PFSK-1 (cell line): ENCODE data around the gene PNMT.

Experiments
- POLR2AphosphoS5 ChIP-seq: IDR thresholded peaks from 2 replicates; pipeline ENCODE4 v1.6.1; 2012; ENCODE audit warnings: low read depth, mild to moderate bottlenecking, control low read depth, low read length, moderate library complexity
- REST ChIP-seq, 2 experiments: IDR thresholded peaks; 2 replicates each; pipeline versions ENCODE4 v1.6.1 to v1.8.0; 2011 to 2012; ENCODE audit warnings: low read depth in 2 of 2, low read length in 2 of 2, control low read depth in 1 of 2, inconsistent platforms in 1 of 2, mild to moderate bottlenecking in 1 of 2, moderate library complexity in 1 of 2; ENCODE audit not compliant: insufficient read depth in 1 of 2
- SIN3A ChIP-seq: IDR thresholded peaks from 2 replicates; pipeline ENCODE4 v1.6.1; 2012; ENCODE audit warnings: mild to moderate bottlenecking, low read length, moderate library complexity, borderline replicate concordance; ENCODE audit not compliant: insufficient read depth
- TAF1 ChIP-seq: IDR thresholded peaks from 2 replicates; pipeline ENCODE4 v1.6.1; 2012; ENCODE audit warnings: low read length, control low read depth, borderline replicate concordance; ENCODE audit not compliant: insufficient read depth

DNA sequence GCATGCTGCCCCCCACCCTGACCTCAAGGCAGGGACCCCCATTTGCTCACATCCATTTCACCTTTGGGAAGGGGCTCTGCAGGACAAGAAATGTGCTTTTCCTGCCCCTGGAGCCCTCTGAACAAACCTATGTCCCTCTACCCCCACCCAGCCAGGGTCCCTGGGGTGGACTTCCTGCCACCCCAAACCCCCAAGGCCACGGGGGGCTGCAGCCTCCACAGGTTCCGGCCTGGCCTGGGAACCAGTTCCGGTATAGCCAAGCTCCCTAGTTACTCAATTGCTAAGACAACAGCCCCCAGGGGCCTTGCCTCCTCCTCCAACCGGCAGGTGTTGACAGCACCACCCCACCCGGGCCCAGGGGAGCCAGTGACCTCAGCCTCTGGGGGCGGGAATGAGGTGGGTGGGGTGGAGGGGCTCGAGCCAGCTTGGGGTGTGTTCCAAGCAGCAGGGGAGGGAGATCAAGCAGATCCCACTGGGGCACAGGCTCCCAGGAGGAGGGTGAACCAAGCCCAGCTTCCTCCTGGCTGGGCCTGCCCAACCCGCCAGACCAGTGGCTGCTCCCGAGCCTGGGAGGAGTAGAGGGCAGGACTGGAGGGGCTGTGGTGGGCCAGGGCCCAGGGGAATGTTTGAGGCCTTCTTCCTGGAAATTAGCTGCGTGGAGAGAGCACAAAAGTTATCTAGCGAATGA lies 6.6 kb downstream of the PNMT start:
- TF ChIP-seq TAF1 (no peak), POLR2AphosphoS5 (no peak), REST (IDR thresholded peaks at IDR 0.05; ENCODE audit: insufficient read depth in 1 of 2, low read depth in 2 of 2, low read length in 2 of 2) (no peak), SIN3A (no peak)
